Hippocampal formation (tissue), 2 donors: ENCODE results near the gene MRTO4.
"Not testable (repeated sequence)": the region's sequence is repeated elsewhere in the genome, so short reads cannot be mapped to it uniquely, and the experiment has no call there.

Experiments
- DNase-seq, 2 donors: peaks; one replicate each; lab custom pipeline; 2025; lab: John Stamatoyannopoulos, UW

MRTO4 gene

GRCh38 chr1:19251305-19252196 lies at the start of gene MRTO4, which contains the start of gene EMC1:
Gene MRTO4 (plus strand): TSS chr1:19251805. CDS start chr1:19251836, 31 bp downstream.
Gene EMC1 (minus strand): TSS chr1:19251524. CDS start chr1:19251509, 15 bp downstream.
- peak; percentile 68 to 83 for DNase-seq

- no peak for DNase-seq
Observed at GRCh38 chr1:19202396-19202795, 49.2 kb upstream of the MRTO4 start.

GRCh38 chr1:19203440-19203839 lies 48.2 kb upstream of the MRTO4 start:
- no peak for DNase-seq

- no peak for DNase-seq
Observed at GRCh38 chr1:19204446-19205266, 46.9 kb upstream of the MRTO4 start.

GRCh38 chr1:19205403-19205802 lies 46.2 kb upstream of the MRTO4 start:
- DNase-seq, result no peak

GRCh38 chr1:19205845-19206244 lies 45.8 kb upstream of the MRTO4 start:
- DNase-seq, result no peak

GRCh38 chr1:19206947-19207346 lies 44.7 kb upstream of the MRTO4 start:
- DNase-seq, result no peak

GRCh38 chr1:19208710-19209438 lies 42.7 kb upstream of the MRTO4 start:
- DNase-seq, result no peak

- DNase-seq, result peak in 1 of 2 donors; percentile 41
Observed at GRCh38 chr1:19209439-19209989, 42.1 kb upstream of the MRTO4 start.

- DNase-seq, result peak; percentile 89 to 90
Observed at GRCh38 chr1:19209990-19210771, 41.4 kb upstream of the MRTO4 start, which contains the start of gene UBR4. Gene UBR4 (minus strand): TSS chr1:19210266. CDS start chr1:19210248, 18 bp downstream.

- DNase-seq, result no peak
Observed at GRCh38 chr1:19210772-19211549, 40.6 kb upstream of the MRTO4 start.

- no peak for DNase-seq
Observed at GRCh38 chr1:19212167-19212566, 39.4 kb upstream of the MRTO4 start.

- DNase-seq, result no peak
Observed at GRCh38 chr1:19213580-19213979, 38.0 kb upstream of the MRTO4 start.

- DNase-seq, result not testable (repeated sequence)
Observed at GRCh38 chr1:19216585-19216984, 35.0 kb upstream of the MRTO4 start.

- no peak for DNase-seq
Observed at GRCh38 chr1:19219451-19219850, 32.2 kb upstream of the MRTO4 start.

GRCh38 chr1:19220080-19220846 lies 31.3 kb upstream of the MRTO4 start:
- no peak for DNase-seq

- DNase-seq, result no peak
Observed at GRCh38 chr1:19220991-19221390, 30.6 kb upstream of the MRTO4 start.

GRCh38 chr1:19222573-19222972 lies 29.0 kb upstream of the MRTO4 start:
- DNase-seq, result no peak
